Transverse colon (tissue), 4 donors: ENCODE data around the gene PCBP3. TPM values are rescaled to one million over a fixed set of nuclear protein-coding genes. Genes with fewer than 3 reads are reported as not detected.
A peak's percentile ranks its signal among the peaks of the same experiment; 100 is the strongest.
"Not testable (repeated sequence)": the region's sequence is repeated elsewhere in the genome, so short reads cannot be mapped to it uniquely, and the experiment has no call there.

ENCODE experiments used
- DNase-seq: peaks from one replicate; pipeline ENCODE4 v3.0.0-alpha.2; 2019
- H3K27ac ChIP-seq, 4 donors: fragments of 200-600 bp; sonication (generic); 2 replicates each; pipeline ENCODE4 v1.5.1; 2016 to 2018; ENCODE audit warnings: inconsistent platforms in 4 of 4
- H3K27me3 ChIP-seq: fragments of 200-600 bp; sonication (generic); 2 replicates; pipeline ENCODE4 v1.5.1; 2017; ENCODE audit warnings: inconsistent platforms
- H3K36me3 ChIP-seq, 4 donors: fragments of 200-600 bp; sonication (generic); 2 replicates each; pipeline ENCODE4 v1.5.1; 2017 to 2019; ENCODE audit warnings: inconsistent platforms in 4 of 4
- H3K4me1 ChIP-seq, 4 donors: fragments of 200-600 bp; sonication (generic); 2 replicates each; pipeline ENCODE4 v1.5.1; 2017 to 2020; ENCODE audit warnings: inconsistent platforms in 4 of 4
- H3K4me3 ChIP-seq, 4 donors: fragments of 200-600 bp; sonication (generic); 1 replicate in 1 of 4; 2 replicates in 3 of 4; pipeline versions ENCODE4 v1.5.1 to v1.6.1; 2017 to 2019; ENCODE audit warnings: inconsistent platforms in 4 of 4
- H3K9me3 ChIP-seq, 2 donors: fragments of 200-600 bp; sonication (generic); 2 replicates each; pipeline ENCODE4 v1.5.1; 2017 to 2019; ENCODE audit warnings: inconsistent platforms in 2 of 2
- EP300 ChIP-seq: sonication (generic); formaldehyde crosslinking; IDR thresholded peaks from one replicate; pipeline ENCODE4 v1.6.1; 2017; ENCODE audit warnings: antibody characterized with exemption, low read depth
- POLR2A ChIP-seq: fragments of 450-650 bp; IDR thresholded peaks from one replicate; pipeline ENCODE4 v1.6.1; 2016; ENCODE audit warnings: antibody characterized with exemption, mild to moderate bottlenecking, moderate library complexity
- POLR2AphosphoS5 ChIP-seq, 3 donors: sonication (generic); formaldehyde crosslinking; IDR thresholded peaks; one replicate each; pipeline ENCODE4 v1.6.1; 2016; ENCODE audit warnings: antibody characterized with exemption in 3 of 3
- WGBS, 2 donors: methylation state at CpG; one replicate each; pipeline ENCODE4 v1.1.5; 2018; ENCODE audit warnings: low coverage in 1 of 2; 5-methylcytosine and 5-hydroxymethylcytosine counted together
- in situ Hi-C, 4 donors: fragments of 200-750 bp; cut with MboI; loops; one replicate each; pipeline versions ENCODE4 v1.15.0 to v1.15.1; 2017; ENCODE audit warnings: low sequenced_read_pairs in 3 of 4, low pct_ligation_motif_present in 1 of 4, low pct_unique_long_range_greater_than_20kb in 1 of 4
- intact Hi-C: fragments of 100-400 bp; cut with DNase I; formaldehyde crosslinking; loops from one replicate; pipeline ENCODE4 v1.15.1; 2023; ENCODE audit warnings: low total_unique reads
- total RNA-seq, 4 donors: library from RNA; depleted of rRNA; stranded (reverse); fragments of >200 nt; gene quantifications; one replicate each; pipeline ENCODE4 v1.1.0, GENCODE V29; 2016
- TF ChIP-seq, protein P1 (sequence below), 5 experiments: fragments of 200-600 bp in 3 of 5; fragments of 450-650 bp in 2 of 5; sonication (generic) in 3 of 5; IDR thresholded peaks; 1 replicate in 2 of 5; 2 replicates in 3 of 5; pipeline ENCODE4 v1.5.1; 2016 to 2017; ENCODE audit warnings: antibody characterized with exemption in 5 of 5, inconsistent platforms in 3 of 5, mild to moderate bottlenecking in 2 of 5, moderate library complexity in 1 of 5

The PCBP3 gene
- total RNA-seq, 4 donors from 2014 or later, result 0.80 to 7.8 (median 5.3) TPM

DNA sequence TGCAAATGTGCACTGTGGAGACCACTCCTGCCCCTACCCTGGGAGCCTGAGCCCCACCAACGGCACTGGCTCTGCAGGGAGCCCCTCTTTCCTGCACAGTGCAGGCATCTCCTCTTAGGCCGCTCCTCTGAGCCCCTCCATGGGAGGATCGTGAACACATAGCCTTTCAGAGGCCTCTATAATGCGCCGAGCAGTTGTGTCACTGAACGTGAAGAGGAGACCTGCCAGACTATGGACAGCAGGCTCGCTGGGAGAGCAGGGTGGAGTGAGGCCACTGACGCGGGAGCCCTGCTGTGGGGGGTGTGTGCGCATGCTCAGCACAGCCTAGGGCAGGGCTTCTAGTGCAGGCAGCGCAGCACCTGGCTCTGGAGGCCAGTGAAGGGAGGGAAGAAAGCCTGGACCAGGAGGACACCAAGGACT is 186.7 kb downstream of the PCBP3 start:
- Histone ChIP-seq H3K27me3 (no peaks in the 10 kb centered on the region), H3K9me3 (no peaks in the 10 kb centered on the region), H3K4me1 (peaks cover 0 to 5% (median 1%) of the 10 kb centered on the region in 4 donors), H3K4me3 (no peak overlapping the region), H3K36me3 (no peaks in the 10 kb centered on the region), H3K27ac (no peak overlapping the region)
- DNase-seq, result no peak
- in situ Hi-C loops (no loop called here), intact Hi-C loops (no loop called here)
- TF ChIP-seq, protein P1, sequence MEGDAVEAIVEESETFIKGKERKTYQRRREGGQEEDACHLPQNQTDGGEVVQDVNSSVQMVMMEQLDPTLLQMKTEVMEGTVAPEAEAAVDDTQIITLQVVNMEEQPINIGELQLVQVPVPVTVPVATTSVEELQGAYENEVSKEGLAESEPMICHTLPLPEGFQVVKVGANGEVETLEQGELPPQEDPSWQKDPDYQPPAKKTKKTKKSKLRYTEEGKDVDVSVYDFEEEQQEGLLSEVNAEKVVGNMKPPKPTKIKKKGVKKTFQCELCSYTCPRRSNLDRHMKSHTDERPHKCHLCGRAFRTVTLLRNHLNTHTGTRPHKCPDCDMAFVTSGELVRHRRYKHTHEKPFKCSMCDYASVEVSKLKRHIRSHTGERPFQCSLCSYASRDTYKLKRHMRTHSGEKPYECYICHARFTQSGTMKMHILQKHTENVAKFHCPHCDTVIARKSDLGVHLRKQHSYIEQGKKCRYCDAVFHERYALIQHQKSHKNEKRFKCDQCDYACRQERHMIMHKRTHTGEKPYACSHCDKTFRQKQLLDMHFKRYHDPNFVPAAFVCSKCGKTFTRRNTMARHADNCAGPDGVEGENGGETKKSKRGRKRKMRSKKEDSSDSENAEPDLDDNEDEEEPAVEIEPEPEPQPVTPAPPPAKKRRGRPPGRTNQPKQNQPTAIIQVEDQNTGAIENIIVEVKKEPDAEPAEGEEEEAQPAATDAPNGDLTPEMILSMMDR (IDR thresholded peaks at IDR 0.05), result no peak
- TF ChIP-seq POLR2AphosphoS5 (IDR thresholded peaks at IDR 0.05), result no peak
- no peak for TF ChIP-seq EP300
- WGBS, 2 donors, result 74% methylated on average over 11 of the region's 11 CpGs; no CpG with 5 or more reads in 1 of the 2 donors

DNA sequence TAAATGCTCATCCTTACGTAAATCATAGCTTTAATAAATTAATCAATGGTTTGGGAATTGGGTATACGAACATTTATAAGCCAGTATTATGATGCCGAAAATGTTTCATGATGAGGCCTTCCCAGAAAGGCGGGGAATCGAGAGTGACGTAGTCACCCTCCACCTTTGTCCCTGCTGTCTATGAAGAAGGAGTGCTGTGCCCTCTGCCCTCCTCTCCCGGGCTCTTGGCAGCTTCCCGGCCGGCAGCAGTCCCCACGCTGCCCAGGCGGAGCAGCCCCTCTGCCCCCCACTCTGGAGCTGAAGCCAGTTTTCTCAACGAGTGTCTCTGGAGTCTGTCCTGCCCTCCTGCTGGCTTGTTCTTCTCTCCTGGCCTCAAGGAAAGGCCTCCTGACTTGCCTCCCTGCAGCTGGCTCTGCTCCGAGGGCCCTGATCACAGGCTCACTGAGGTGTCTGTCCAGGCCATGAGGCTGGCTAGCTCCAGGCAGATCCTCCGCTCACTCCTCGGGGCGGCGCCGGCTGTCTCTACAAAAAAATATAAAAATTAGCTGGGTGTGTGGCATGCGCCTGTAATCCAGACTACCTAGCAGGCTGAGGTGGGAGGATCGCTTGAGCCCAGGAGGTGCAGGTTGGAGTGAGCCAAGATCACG is 187.3 kb downstream of the PCBP3 start:
- WGBS, 2 donors, result 53 to 83% methylated on average over 9 to 21 of the region's 21 CpGs
- TF ChIP-seq POLR2A (no peak), POLR2AphosphoS5 (IDR thresholded peaks at IDR 0.05) (no peak), EP300 (no peak)
- TF ChIP-seq, protein P1 (IDR thresholded peaks at IDR 0.05), result no peak
- intact Hi-C loops, result no loop called here
- H3K4me1 ChIP-seq, result peaks cover 0 to 5% (median 1%) of the 10 kb centered on the region in 4 donors
- H3K36me3 ChIP-seq, result no peaks in the 10 kb centered on the region
- DNase-seq, result no peak
- peak overlapping the region in 1 of 4 donors; percentile 31 for H3K27ac ChIP-seq
- H3K4me3 ChIP-seq, result no peak overlapping the region
- in situ Hi-C loops, result no loop called here
- no peaks in the 10 kb centered on the region for H3K27me3 ChIP-seq
- H3K9me3 ChIP-seq, result no peaks in the 10 kb centered on the region

DNA sequence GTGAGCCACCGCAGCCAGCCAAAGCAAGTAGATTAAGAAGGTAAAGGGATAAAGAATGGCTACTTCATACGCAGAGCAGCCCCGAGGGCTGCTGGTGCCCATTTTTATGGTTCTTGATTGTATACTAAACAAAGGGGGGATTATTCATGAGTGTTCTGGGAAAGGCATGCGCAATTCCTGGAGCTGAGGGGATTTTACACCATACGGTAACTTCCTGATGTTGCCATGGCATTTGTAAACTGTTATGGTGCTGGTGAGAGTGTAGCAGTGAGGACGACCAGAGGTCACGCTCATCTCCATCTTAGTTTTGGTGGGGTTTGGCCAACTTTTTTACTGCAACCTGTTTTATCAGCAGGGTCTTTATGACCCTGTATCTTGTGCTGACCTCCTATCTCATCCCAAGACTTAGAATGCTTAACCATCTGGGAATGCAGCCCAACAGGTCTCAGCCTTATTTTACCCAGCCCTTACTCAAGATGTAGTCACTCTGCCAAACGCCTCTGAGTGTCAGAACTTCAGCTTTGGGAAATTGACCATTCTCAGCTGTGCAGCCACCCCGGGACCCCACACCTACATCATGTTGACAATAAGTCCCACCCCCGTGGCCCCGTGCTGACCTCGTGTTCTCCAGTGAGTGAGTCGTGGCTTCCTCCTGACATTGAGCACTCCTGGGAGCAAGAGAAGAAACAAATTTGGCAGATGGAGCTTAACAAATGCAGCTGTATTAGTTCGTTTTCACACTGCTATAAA is 188.6 kb downstream of the PCBP3 start:
- intact Hi-C loops (no loop called here), in situ Hi-C loops (no loop called here)
- TF ChIP-seq POLR2AphosphoS5 (IDR thresholded peaks at IDR 0.05) (peak in 1 of 3 donors; percentile 32), POLR2A (no peak)
- H3K4me3 ChIP-seq, result no peak overlapping the region
- peak; percentile 31 for DNase-seq
- no peaks in the 10 kb centered on the region for H3K9me3 ChIP-seq
- no peaks in the 10 kb centered on the region for H3K27me3 ChIP-seq
- no peaks in the 10 kb centered on the region for H3K36me3 ChIP-seq
- peaks cover 0 to 5% (median 1%) of the 10 kb centered on the region in 4 donors for H3K4me1 ChIP-seq
- H3K27ac ChIP-seq, result peak overlapping the region in 3 of 4 donors; percentile 0 to 31 (median 26)
- 69 to 80% methylated on average over 1 to 14 of the region's 14 CpGs for WGBS, 2 donors

DNA sequence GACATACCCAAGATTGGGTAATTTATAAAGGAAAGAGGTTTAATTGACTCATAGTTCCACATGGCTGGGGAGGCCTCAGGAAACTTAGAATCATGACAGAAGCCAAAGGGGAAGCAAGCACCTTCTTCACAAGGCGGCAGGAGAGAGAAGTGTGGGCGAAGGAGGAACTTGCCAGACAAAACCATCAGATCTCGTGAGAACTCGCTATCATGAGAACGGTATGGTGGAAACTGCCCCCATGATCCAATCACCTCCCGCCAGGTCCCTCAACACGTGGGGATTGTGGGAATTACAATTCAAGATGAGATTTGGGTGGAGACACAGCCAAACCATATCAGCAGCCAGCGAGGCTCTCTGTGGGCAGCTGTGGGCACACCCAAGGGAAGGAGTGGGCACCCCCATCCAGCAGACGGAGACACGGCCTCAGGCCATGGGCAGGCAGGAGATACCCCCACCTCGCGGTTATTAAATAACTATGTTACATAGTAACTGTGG is 189.3 kb downstream of the PCBP3 start:
- H3K4me3 ChIP-seq, H3K27me3 ChIP-seq, in situ Hi-C loops, intact Hi-C loops, H3K9me3 ChIP-seq, DNase-seq, H3K4me1 ChIP-seq, H3K36me3 ChIP-seq: not testable (repeated sequence)
- 89 to 91% methylated on average over 6 to 12 of the region's 12 CpGs for WGBS, 2 donors
- peak overlapping the region; percentile 26 to 51 (median 36) for H3K27ac ChIP-seq

DNA sequence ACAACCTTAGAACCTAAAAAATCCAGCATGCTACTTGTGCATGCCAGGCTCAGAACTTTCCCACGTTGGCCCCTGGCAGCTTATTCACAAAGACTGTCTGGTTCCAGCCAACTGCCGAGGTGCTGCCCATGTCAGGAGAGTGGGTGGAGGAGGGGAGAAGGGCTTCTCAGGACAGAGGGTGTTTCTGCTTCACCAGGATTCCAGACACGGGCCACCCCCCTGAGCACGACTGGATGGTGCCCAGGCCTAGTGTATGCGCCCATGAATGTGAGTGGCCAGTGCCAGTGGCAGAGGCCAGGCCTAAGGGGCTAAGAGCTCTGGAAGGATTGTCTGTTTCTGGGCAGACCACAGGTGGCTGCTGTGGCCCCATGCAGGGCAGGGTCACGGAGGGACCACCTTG is 189.9 kb downstream of the PCBP3 start:
- 78 to 100% methylated on average over 1 to 6 of the region's 6 CpGs for WGBS, 2 donors
- H3K27ac ChIP-seq, result peak overlapping the region in 2 of 4 donors; percentile 26 to 37
- no peaks in the 10 kb centered on the region for H3K27me3 ChIP-seq
- H3K4me3 ChIP-seq, result no peak overlapping the region
- DNase-seq, result no peak
- no peaks in the 10 kb centered on the region for H3K9me3 ChIP-seq
- H3K36me3 ChIP-seq, result no peaks in the 10 kb centered on the region
- TF ChIP-seq, protein P1 (IDR thresholded peaks at IDR 0.05), result no peak
- TF ChIP-seq EP300, result no peak
- TF ChIP-seq POLR2AphosphoS5 (IDR thresholded peaks at IDR 0.05), result no peak
- no peak for TF ChIP-seq POLR2A
- in situ Hi-C loops, result no loop called here
- intact Hi-C loops, result no loop called here
- H3K4me1 ChIP-seq, result peaks cover 0 to 5% (median 1%) of the 10 kb centered on the region in 4 donors
